Smooth muscle cell (in vitro differentiated cells): ENCODE data around the gene FBXL17. TPM values are rescaled to one million over a fixed set of nuclear protein-coding genes. Genes with fewer than 3 reads are reported as not detected.

Experiments used
- DNase-seq: peaks from one replicate; lab custom pipeline; 2025; ENCODE audit not compliant: unreplicated experiment; lab: John Stamatoyannopoulos, UW
- H2AFZ ChIP-seq: fragments of 200-600 bp; sonication (generic); 2 replicates; pipeline ENCODE4 v1.6.0; 2016; ENCODE audit warnings: antibody characterized with exemption, low read depth, mild to moderate bottlenecking
- H3F3A ChIP-seq: fragments of 200-600 bp; sonication (generic); 2 replicates; pipeline ENCODE4 v1.6.0; 2017; ENCODE audit warnings: antibody characterized with exemption, low read depth
- H3K27ac ChIP-seq: fragments of 200-600 bp; sonication (generic); 2 replicates; pipeline ENCODE4 v1.5.1; 2016; ENCODE audit warnings: low read depth, mild to moderate bottlenecking
- H3K27me3 ChIP-seq: fragments of 200-600 bp; sonication (generic); 2 replicates; pipeline ENCODE4 v1.6.1; 2016; ENCODE audit warnings: low read depth, mild to moderate bottlenecking
- H3K36me3 ChIP-seq: fragments of 200-600 bp; sonication (generic); 2 replicates; pipeline ENCODE4 v1.5.1; 2016; ENCODE audit warnings: low read depth
- H3K4me1 ChIP-seq: fragments of 200-600 bp; sonication (generic); 2 replicates; pipeline ENCODE4 v1.5.1; 2016; ENCODE audit warnings: low read depth
- H3K4me2 ChIP-seq: fragments of 200-600 bp; sonication (generic); 2 replicates; pipeline ENCODE4 v1.6.0; 2016; ENCODE audit warnings: mild to moderate bottlenecking
- H3K4me3 ChIP-seq: fragments of 200-600 bp; sonication (generic); 2 replicates; pipeline ENCODE4 v1.5.1; 2016; ENCODE audit warnings: mild to moderate bottlenecking
- H3K79me2 ChIP-seq: fragments of 200-600 bp; sonication (generic); 2 replicates; pipeline ENCODE4 v1.6.0; 2016; ENCODE audit warnings: low read depth, mild to moderate bottlenecking
- H3K9ac ChIP-seq: fragments of 200-600 bp; sonication (generic); 2 replicates; pipeline ENCODE4 v1.6.0; 2016; ENCODE audit warnings: low read depth
- H3K9me3 ChIP-seq: fragments of 200-600 bp; sonication (generic); replicated peaks from 2 replicates; pipeline ENCODE4 v1.5.1; 2016; ENCODE audit warnings: low read depth
- H4K20me1 ChIP-seq: fragments of 200-600 bp; sonication (generic); 2 replicates; pipeline ENCODE4 v1.6.0; 2016; ENCODE audit warnings: low read depth
- CTCF ChIP-seq: fragments of 200-600 bp; sonication (generic); IDR thresholded peaks from 2 replicates; pipeline ENCODE4 v1.5.1; 2017; ENCODE audit warnings: borderline replicate concordance, mild to moderate bottlenecking, antibody characterized with exemption; ENCODE audit not compliant: insufficient read depth, poor library complexity, severe bottlenecking
- WGBS: methylation state at CpG from one replicate; pipeline ENCODE4 v1.1.7; 2016; ENCODE audit warnings: low lambda C conversion rate; 5-methylcytosine and 5-hydroxymethylcytosine counted together
- polyA plus RNA-seq: library from polyadenylated mRNA; unstranded; fragments of >200 nt; fragmentation: Nextera tagmentation; extraction: Ambion mirVana; gene quantifications from 2 replicates; pipeline ENCODE4 v1.2.1, GENCODE V29; 2016
- total RNA-seq: library from RNA; depleted of rRNA; stranded (reverse); fragments of >200 nt; gene quantifications from 2 replicates; pipeline ENCODE4 v1.2.3, GENCODE V29; 2014

Gene FBXL17
- total and polyA plus RNA-seq, 2 experiments from 2014 or later: 5.4 to 16.0 TPM

- Histone ChIP-seq H3F3A (no peaks in the 10 kb centered on the region), H3K9ac (no peak overlapping the region), H3K36me3 (peaks cover 2% of the 10 kb centered on the region), H3K9me3 (no peaks in the 10 kb centered on the region), H4K20me1 (no peaks in the 10 kb centered on the region), H3K4me3 (no peak overlapping the region), H3K4me1 (peaks cover 5% of the 10 kb centered on the region), H3K27me3 (no peaks in the 10 kb centered on the region), H3K4me2 (no peak overlapping the region), H2AFZ (no peak overlapping the region), H3K27ac (no peak overlapping the region), H3K79me2 (no peaks in the 10 kb centered on the region)
- 90% methylated on average over 2 of the region's 2 CpGs for WGBS
- no peak for DNase-seq
- no peak for TF ChIP-seq CTCF
Measured at GRCh38 chr5:107817951-107818350, 563.9 kb downstream of the FBXL17 start.

- H3K9ac ChIP-seq: no peak overlapping the region
- no peaks in the 10 kb centered on the region for H3F3A ChIP-seq
- peaks cover 5% of the 10 kb centered on the region for H3K4me1 ChIP-seq
- no peak overlapping the region for H2AFZ ChIP-seq
- WGBS: 89% methylated on average over 3 of the region's 3 CpGs
- DNase-seq: no peak
- no peaks in the 10 kb centered on the region for H3K27me3 ChIP-seq
- no peak overlapping the region for H3K4me3 ChIP-seq
- no peak overlapping the region for H3K4me2 ChIP-seq
- peaks cover 2% of the 10 kb centered on the region for H3K36me3 ChIP-seq
- H3K79me2 ChIP-seq: no peaks in the 10 kb centered on the region
- H3K27ac ChIP-seq: no peak overlapping the region
- H4K20me1 ChIP-seq: no peaks in the 10 kb centered on the region
- no peak for TF ChIP-seq CTCF
- no peaks in the 10 kb centered on the region for H3K9me3 ChIP-seq
Measured at GRCh38 chr5:107817436-107817835, 564.5 kb downstream of the FBXL17 start.

- no peak for DNase-seq
- H3K4me3 ChIP-seq: no peak overlapping the region
- no peak for TF ChIP-seq CTCF
- H3K9ac ChIP-seq: no peak overlapping the region
- peaks cover 5% of the 10 kb centered on the region for H3K4me1 ChIP-seq
- H3K27me3 ChIP-seq: no peaks in the 10 kb centered on the region
- no peak overlapping the region for H3K4me2 ChIP-seq
- H2AFZ ChIP-seq: no peak overlapping the region
- no peaks in the 10 kb centered on the region for H4K20me1 ChIP-seq
- H3F3A ChIP-seq: no peaks in the 10 kb centered on the region
- H3K36me3 ChIP-seq: no peaks in the 10 kb centered on the region
- H3K9me3 ChIP-seq: no peaks in the 10 kb centered on the region
- H3K79me2 ChIP-seq: no peaks in the 10 kb centered on the region
- 85% methylated on average over 8 of the region's 10 CpGs for WGBS
- H3K27ac ChIP-seq: no peak overlapping the region
Measured at GRCh38 chr5:107815109-107815508, 566.8 kb downstream of the FBXL17 start.

- no peaks in the 10 kb centered on the region for H3K9me3 ChIP-seq
- H3K4me2 ChIP-seq: no peak overlapping the region
- H3K4me3 ChIP-seq: no peak overlapping the region
- H2AFZ ChIP-seq: no peak overlapping the region
- no peaks in the 10 kb centered on the region for H3K27me3 ChIP-seq
- no peak overlapping the region for H3K27ac ChIP-seq
- TF ChIP-seq CTCF: no peak
- no peaks in the 10 kb centered on the region for H3K79me2 ChIP-seq
- H4K20me1 ChIP-seq: no peaks in the 10 kb centered on the region
- H3K9ac ChIP-seq: no peak overlapping the region
- WGBS: 85% methylated on average over 7 of the region's 7 CpGs
- H3F3A ChIP-seq: no peaks in the 10 kb centered on the region
- peaks cover 12% of the 10 kb centered on the region for H3K4me1 ChIP-seq
- H3K36me3 ChIP-seq: no peaks in the 10 kb centered on the region
- no peak for DNase-seq
Measured at GRCh38 chr5:107814183-107814827, 567.6 kb downstream of the FBXL17 start.
